Liver (tissue), 9 donors: Measurements from ENCODE around the gene TIRAP. TPM values are rescaled to one million over a fixed set of nuclear protein-coding genes. Genes with fewer than 3 reads are reported as not detected.
A peak's percentile ranks its signal among the peaks of the same experiment; 100 is the strongest.

Experiments
- DNase-seq: peaks from one replicate; pipeline ENCODE4 v3.0.0-alpha.2; 2017; ENCODE audit warnings: low spot score
- H3K27ac ChIP-seq, 2 donors: one replicate each; pipeline ENCODE4 v1.7.0; 2013; ENCODE audit warnings: inconsistent platforms in 2 of 2, low read length in 2 of 2, control low read depth in 1 of 2, low read depth in 1 of 2, mild to moderate bottlenecking in 1 of 2
- H3K27me3 ChIP-seq, 4 donors: one replicate each; pipeline versions ENCODE4 v1.6.1 to v1.7.0; 2013; ENCODE audit warnings: low read length in 3 of 4, inconsistent platforms in 1 of 4, mild to moderate bottlenecking in 1 of 4, moderate library complexity in 1 of 4; ENCODE audit not compliant: control insufficient read depth in 4 of 4, insufficient read depth in 4 of 4
- H3K36me3 ChIP-seq, 4 donors: one replicate each; pipeline versions ENCODE4 v1.6.1 to v1.7.0; 2013; ENCODE audit warnings: low read length in 3 of 4, mild to moderate bottlenecking in 3 of 4, low read depth in 1 of 4, moderate library complexity in 1 of 4; ENCODE audit not compliant: control insufficient read depth in 4 of 4, insufficient read depth in 3 of 4
- H3K4me1 ChIP-seq, 4 donors: one replicate each; pipeline versions ENCODE4 v1.6.1 to v1.7.0; 2013; ENCODE audit warnings: low read length in 3 of 4, mild to moderate bottlenecking in 3 of 4, moderate library complexity in 1 of 4; ENCODE audit not compliant: control insufficient read depth in 4 of 4, insufficient read depth in 4 of 4
- H3K4me3 ChIP-seq, 3 donors: one replicate each; pipeline versions ENCODE4 v1.6.1 to v1.7.0; 2013; ENCODE audit warnings: low read length in 3 of 3, control low read depth in 1 of 3, low read depth in 1 of 3, mild to moderate bottlenecking in 1 of 3
- H3K9ac ChIP-seq, 2 donors: one replicate each; pipeline ENCODE4 v1.7.0; 2013; ENCODE audit warnings: low read length in 2 of 2, mild to moderate bottlenecking in 2 of 2, moderate library complexity in 2 of 2, control low read depth in 1 of 2, low read depth in 1 of 2
- H3K9me3 ChIP-seq, 4 donors: one replicate each; pipeline versions ENCODE4 v1.6.1 to v1.7.0; 2013; ENCODE audit warnings: low read length in 3 of 4; ENCODE audit not compliant: control insufficient read depth in 4 of 4
- ATF3 ChIP-seq: IDR thresholded peaks from 2 replicates; pipeline ENCODE4 v1.6.1; 2016; ENCODE audit warnings: antibody characterized with exemption
- CTCF ChIP-seq: fragments of 150-350 bp; IDR thresholded peaks from 2 replicates; pipeline ENCODE4 v1.5.1; 2017; ENCODE audit warnings: improper control_type of control experiment, low read depth, low read length; ENCODE audit not compliant: missing input control
- EGR1 ChIP-seq, 2 donors: IDR thresholded peaks; 2 replicates each; pipeline ENCODE4 v1.6.1; 2016 to 2018; ENCODE audit warnings: antibody characterized with exemption in 2 of 2, low read depth in 2 of 2
- FOXA1 ChIP-seq: IDR thresholded peaks from 2 replicates; pipeline ENCODE4 v1.6.1; 2016; ENCODE audit warnings: antibody characterized with exemption
- FOXA2 ChIP-seq: IDR thresholded peaks from 2 replicates; pipeline ENCODE4 v1.6.1; 2016; ENCODE audit warnings: antibody characterized with exemption
- GABPA ChIP-seq, 2 donors: IDR thresholded peaks in 1 of 2; conservative IDR thresholded peaks in 1 of 2; 2 replicates each; pipeline ENCODE4 v1.6.1; 2016; ENCODE audit warnings: antibody characterized with exemption in 2 of 2, mild to moderate bottlenecking in 1 of 2, moderate library complexity in 1 of 2
- HNF4A ChIP-seq, 2 donors: conservative IDR thresholded peaks; 2 replicates each; pipeline ENCODE4 v1.6.1; 2016; ENCODE audit warnings: antibody characterized with exemption in 2 of 2, mild to moderate bottlenecking in 2 of 2
- HNF4G ChIP-seq: IDR thresholded peaks from 2 replicates; pipeline ENCODE4 v1.6.1; 2016; ENCODE audit warnings: antibody characterized with exemption
- JUND ChIP-seq, 2 donors: IDR thresholded peaks; 2 replicates each; pipeline ENCODE4 v1.6.1; 2016; ENCODE audit warnings: antibody characterized with exemption in 2 of 2
- MAX ChIP-seq: IDR thresholded peaks from 2 replicates; pipeline ENCODE4 v1.6.1; 2016; ENCODE audit warnings: antibody characterized with exemption
- NR2F2 ChIP-seq: IDR thresholded peaks from 2 replicates; pipeline ENCODE4 v1.6.1; 2016; ENCODE audit warnings: antibody characterized with exemption
- RAD21 ChIP-seq, 2 donors: IDR thresholded peaks; 2 replicates each; pipeline ENCODE4 v1.6.1; 2016; ENCODE audit warnings: antibody characterized with exemption in 2 of 2, mild to moderate bottlenecking in 2 of 2
- RXRA ChIP-seq, 2 donors: IDR thresholded peaks; 2 replicates each; pipeline ENCODE4 v1.6.1; 2017 to 2018; ENCODE audit warnings: antibody characterized with exemption in 2 of 2, mild to moderate bottlenecking in 1 of 2
- SP1 ChIP-seq: IDR thresholded peaks from 2 replicates; pipeline ENCODE4 v1.6.1; 2018; ENCODE audit warnings: antibody characterized with exemption, mild to moderate bottlenecking
- TAF1 ChIP-seq: conservative IDR thresholded peaks from 2 replicates; pipeline ENCODE4 v1.6.1; 2016; ENCODE audit warnings: antibody characterized with exemption, mild to moderate bottlenecking
- YY1 ChIP-seq: IDR thresholded peaks from 2 replicates; pipeline ENCODE4 v1.6.1; 2016; ENCODE audit warnings: antibody characterized with exemption, mild to moderate bottlenecking
- WGBS: extraction: QIAGEN DNeasy Blood & Tissue Kit; methylation state at CpG from one replicate; pipeline ENCODE4 v1.1.7; 2013; 5-methylcytosine and 5-hydroxymethylcytosine counted together
- polyA plus RNA-seq, 2 donors: library from polyadenylated mRNA; stranded (reverse) in 1 of 2; unstranded in 1 of 2; fragments of 200-250 nt in 1 of 2; fragments of >200 nt in 1 of 2; fragmentation: Nextera tagmentation in 1 of 2; extraction: Ambion mirVana in 1 of 2; gene quantifications; one replicate each; pipeline versions ENCODE4 v1.2.1 to v1.2.3, GENCODE V29; 2013 to 2015
- total RNA-seq, 2 donors: library from RNA; depleted of rRNA; stranded (reverse); fragments of >200 nt; gene quantifications; one replicate each; pipeline ENCODE4 v1.2.3, GENCODE V29; 2014
- TF ChIP-seq, protein P1 (sequence below): IDR thresholded peaks from 2 replicates; pipeline ENCODE4 v1.6.1; 2016; ENCODE audit warnings: antibody characterized with exemption, mild to moderate bottlenecking
- TF ChIP-seq, protein P2 (sequence below): IDR thresholded peaks from 2 replicates; pipeline ENCODE4 v1.6.1; 2016; ENCODE audit warnings: antibody characterized with exemption
- donor health status: healthy.
- donor health status: healthy.
- donor health status: healthy.
- donor health status: healthy.
- donor health status: healthy.

TIRAP gene
- total and polyA plus RNA-seq, 4 donors: 3.9 to 9.5 (median 6.4) TPM

- no peaks in the 10 kb centered on the region for H3K27me3 ChIP-seq
- peaks cover 9 to 47% (median 29%) of the 10 kb centered on the region in 4 donors for H3K4me1 ChIP-seq
- H3K36me3 ChIP-seq: peaks cover 4 to 41% (median 31%) of the 10 kb centered on the region in 4 donors
- no peaks in the 10 kb centered on the region for H3K9me3 ChIP-seq
- no peak for DNase-seq
- H3K9ac ChIP-seq: no peak overlapping the region
- H3K27ac ChIP-seq: peak overlapping the region; percentile 8 to 71
- no peak for TF ChIP-seq MAX
- no peak for TF ChIP-seq FOXA2
- TF ChIP-seq ATF3: no peak
- no peak for TF ChIP-seq EGR1 (IDR thresholded peaks at IDR 0.05; ENCODE audit: low read depth in 2 of 2)
- TF ChIP-seq GABPA (IDR thresholded peaks at IDR 0.05 in 1 of 2, conservative IDR thresholded peaks at IDR 0.05 in 1 of 2): no peak
- TF ChIP-seq RAD21 (IDR thresholded peaks at IDR 0.05): no peak
- no peak for TF ChIP-seq RXRA (IDR thresholded peaks at IDR 0.05)
- TF ChIP-seq SP1: no peak
- TF ChIP-seq HNF4A (conservative IDR thresholded peaks at IDR 0.05): no peak
- TF ChIP-seq JUND (IDR thresholded peaks at IDR 0.05): no peak
- TF ChIP-seq FOXA1: no peak
- no peak for TF ChIP-seq HNF4G
- TF ChIP-seq, protein P1, sequence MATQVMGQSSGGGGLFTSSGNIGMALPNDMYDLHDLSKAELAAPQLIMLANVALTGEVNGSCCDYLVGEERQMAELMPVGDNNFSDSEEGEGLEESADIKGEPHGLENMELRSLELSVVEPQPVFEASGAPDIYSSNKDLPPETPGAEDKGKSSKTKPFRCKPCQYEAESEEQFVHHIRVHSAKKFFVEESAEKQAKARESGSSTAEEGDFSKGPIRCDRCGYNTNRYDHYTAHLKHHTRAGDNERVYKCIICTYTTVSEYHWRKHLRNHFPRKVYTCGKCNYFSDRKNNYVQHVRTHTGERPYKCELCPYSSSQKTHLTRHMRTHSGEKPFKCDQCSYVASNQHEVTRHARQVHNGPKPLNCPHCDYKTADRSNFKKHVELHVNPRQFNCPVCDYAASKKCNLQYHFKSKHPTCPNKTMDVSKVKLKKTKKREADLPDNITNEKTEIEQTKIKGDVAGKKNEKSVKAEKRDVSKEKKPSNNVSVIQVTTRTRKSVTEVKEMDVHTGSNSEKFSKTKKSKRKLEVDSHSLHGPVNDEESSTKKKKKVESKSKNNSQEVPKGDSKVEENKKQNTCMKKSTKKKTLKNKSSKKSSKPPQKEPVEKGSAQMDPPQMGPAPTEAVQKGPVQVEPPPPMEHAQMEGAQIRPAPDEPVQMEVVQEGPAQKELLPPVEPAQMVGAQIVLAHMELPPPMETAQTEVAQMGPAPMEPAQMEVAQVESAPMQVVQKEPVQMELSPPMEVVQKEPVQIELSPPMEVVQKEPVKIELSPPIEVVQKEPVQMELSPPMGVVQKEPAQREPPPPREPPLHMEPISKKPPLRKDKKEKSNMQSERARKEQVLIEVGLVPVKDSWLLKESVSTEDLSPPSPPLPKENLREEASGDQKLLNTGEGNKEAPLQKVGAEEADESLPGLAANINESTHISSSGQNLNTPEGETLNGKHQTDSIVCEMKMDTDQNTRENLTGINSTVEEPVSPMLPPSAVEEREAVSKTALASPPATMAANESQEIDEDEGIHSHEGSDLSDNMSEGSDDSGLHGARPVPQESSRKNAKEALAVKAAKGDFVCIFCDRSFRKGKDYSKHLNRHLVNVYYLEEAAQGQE: no peak
- no peak for TF ChIP-seq YY1
- TF ChIP-seq NR2F2: no peak
- TF ChIP-seq, protein P2, sequence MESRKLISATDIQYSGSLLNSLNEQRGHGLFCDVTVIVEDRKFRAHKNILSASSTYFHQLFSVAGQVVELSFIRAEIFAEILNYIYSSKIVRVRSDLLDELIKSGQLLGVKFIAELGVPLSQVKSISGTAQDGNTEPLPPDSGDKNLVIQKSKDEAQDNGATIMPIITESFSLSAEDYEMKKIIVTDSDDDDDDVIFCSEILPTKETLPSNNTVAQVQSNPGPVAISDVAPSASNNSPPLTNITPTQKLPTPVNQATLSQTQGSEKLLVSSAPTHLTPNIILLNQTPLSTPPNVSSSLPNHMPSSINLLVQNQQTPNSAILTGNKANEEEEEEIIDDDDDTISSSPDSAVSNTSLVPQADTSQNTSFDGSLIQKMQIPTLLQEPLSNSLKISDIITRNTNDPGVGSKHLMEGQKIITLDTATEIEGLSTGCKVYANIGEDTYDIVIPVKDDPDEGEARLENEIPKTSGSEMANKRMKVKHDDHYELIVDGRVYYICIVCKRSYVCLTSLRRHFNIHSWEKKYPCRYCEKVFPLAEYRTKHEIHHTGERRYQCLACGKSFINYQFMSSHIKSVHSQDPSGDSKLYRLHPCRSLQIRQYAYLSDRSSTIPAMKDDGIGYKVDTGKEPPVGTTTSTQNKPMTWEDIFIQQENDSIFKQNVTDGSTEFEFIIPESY: no peak
- no peak for TF ChIP-seq CTCF
- no peak for TF ChIP-seq TAF1
- WGBS: 78% methylated on average over 8 of the region's 8 CpGs
- H3K4me3 ChIP-seq: no peak overlapping the region
Observed at GRCh38 chr11:126336138-126336541, 53.2 kb downstream of the TIRAP start.
